Neural progenitor cell (in vitro differentiated cells): ENCODE data around the gene GLIS2.

ENCODE experiments used
- EZH2 ChIP-seq: fragments of 200-600 bp; sonication (generic); IDR thresholded peaks from 2 replicates; pipeline ENCODE4 v1.6.1; 2017; ENCODE audit warnings: antibody characterized with exemption, mild to moderate bottlenecking, moderate library complexity
- TF ChIP-seq, protein P1 (sequence below): fragments of 200-600 bp; sonication (generic); IDR thresholded peaks from 2 replicates; pipeline ENCODE4 v1.5.1; 2017; ENCODE audit warnings: antibody characterized with exemption, mild to moderate bottlenecking

DNA sequence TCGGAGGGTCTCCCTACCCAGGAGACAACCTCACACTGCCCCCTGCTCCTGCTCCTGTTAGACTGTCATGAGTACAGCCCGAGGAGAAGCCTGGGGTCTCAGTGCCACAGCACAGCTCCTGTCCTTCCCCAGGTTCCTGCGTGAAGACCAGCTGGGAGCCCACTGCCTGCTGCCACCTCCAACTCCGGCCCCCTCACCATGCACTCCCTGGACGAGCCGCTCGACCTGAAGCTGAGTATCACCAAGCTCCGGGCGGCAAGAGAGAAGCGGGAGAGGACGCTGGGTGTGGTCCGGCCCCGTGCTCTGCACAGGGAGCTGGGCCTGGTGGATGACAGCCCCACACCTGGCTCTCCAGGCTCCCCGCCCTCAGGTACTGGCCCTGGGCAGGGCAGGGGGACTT is 16.2 kb downstream of the GLIS2 start:
- TF ChIP-seq, protein P1, sequence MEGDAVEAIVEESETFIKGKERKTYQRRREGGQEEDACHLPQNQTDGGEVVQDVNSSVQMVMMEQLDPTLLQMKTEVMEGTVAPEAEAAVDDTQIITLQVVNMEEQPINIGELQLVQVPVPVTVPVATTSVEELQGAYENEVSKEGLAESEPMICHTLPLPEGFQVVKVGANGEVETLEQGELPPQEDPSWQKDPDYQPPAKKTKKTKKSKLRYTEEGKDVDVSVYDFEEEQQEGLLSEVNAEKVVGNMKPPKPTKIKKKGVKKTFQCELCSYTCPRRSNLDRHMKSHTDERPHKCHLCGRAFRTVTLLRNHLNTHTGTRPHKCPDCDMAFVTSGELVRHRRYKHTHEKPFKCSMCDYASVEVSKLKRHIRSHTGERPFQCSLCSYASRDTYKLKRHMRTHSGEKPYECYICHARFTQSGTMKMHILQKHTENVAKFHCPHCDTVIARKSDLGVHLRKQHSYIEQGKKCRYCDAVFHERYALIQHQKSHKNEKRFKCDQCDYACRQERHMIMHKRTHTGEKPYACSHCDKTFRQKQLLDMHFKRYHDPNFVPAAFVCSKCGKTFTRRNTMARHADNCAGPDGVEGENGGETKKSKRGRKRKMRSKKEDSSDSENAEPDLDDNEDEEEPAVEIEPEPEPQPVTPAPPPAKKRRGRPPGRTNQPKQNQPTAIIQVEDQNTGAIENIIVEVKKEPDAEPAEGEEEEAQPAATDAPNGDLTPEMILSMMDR = no peak
- TF ChIP-seq EZH2 = no peak
